IPS-NIHi7 (cell line): ENCODE results near the gene SBK3.
"Not testable (repeated sequence)": the region's sequence is repeated elsewhere in the genome, so short reads cannot be mapped to it uniquely, and the experiment has no call there.

Experiments
- DNase-seq: peaks from one replicate; pipeline ENCODE4 v3.0.0; 2012; ENCODE audit warnings: mixed read lengths; ENCODE audit errors: extremely low spot score

Gene SBK3

GRCh38 chr19:55545443-55545842 is at the start of gene SBK3:
Gene SBK3 (minus strand): TSS chr19:55545543. CDS start chr19:55545543, 0 bp downstream.
- DNase-seq = no peak

GRCh38 chr19:55593096-55593772 is 47.9 kb upstream of the SBK3 start:
- no peak for DNase-seq

GRCh38 chr19:55592391-55593090 is 47.2 kb upstream of the SBK3 start:
- no peak for DNase-seq

GRCh38 chr19:55591555-55591954 is 46.2 kb upstream of the SBK3 start:
- DNase-seq = peak; percentile 20

GRCh38 chr19:55590617-55591016 is 45.3 kb upstream of the SBK3 start:
- DNase-seq = no peak

- DNase-seq = no peak
These were observed 44.8 kb upstream of the SBK3 start for GRCh38 chr19:55590109-55590508.

- no peak for DNase-seq
These were observed 43.4 kb upstream of the SBK3 start for GRCh38 chr19:55588738-55589137.

GRCh38 chr19:55586976-55587668 is 41.8 kb upstream of the SBK3 start:
- DNase-seq = peak; percentile 96

GRCh38 chr19:55585658-55586339 is 40.5 kb upstream of the SBK3 start:
- DNase-seq = peak; percentile 84

- DNase-seq = no peak
These were observed 39.5 kb upstream of the SBK3 start for GRCh38 chr19:55584871-55585270.

GRCh38 chr19:55583897-55584296 is 38.6 kb upstream of the SBK3 start:
- not testable (repeated sequence) for DNase-seq

GRCh38 chr19:55582284-55582683 is 36.9 kb upstream of the SBK3 start:
- DNase-seq = not testable (repeated sequence)

- DNase-seq = no peak
These were observed 36.5 kb upstream of the SBK3 start for GRCh38 chr19:55581823-55582223.

- DNase-seq = no peak
These were observed 35.9 kb upstream of the SBK3 start for GRCh38 chr19:55581145-55581822.

- peak; percentile 88 for DNase-seq
These were observed 35.3 kb upstream of the SBK3 start, which contains the start of gene ZNF579 for GRCh38 chr19:55580628-55581144. Gene ZNF579 (minus strand): TSS chr19:55580848. CDS start chr19:55579639, 1,209 bp downstream.

GRCh38 chr19:55579766-55580621 is 34.7 kb upstream of the SBK3 start:
- no peak for DNase-seq

GRCh38 chr19:55578761-55579747 is 33.7 kb upstream of the SBK3 start:
- DNase-seq = no peak

- DNase-seq = no peak
These were observed 32.9 kb upstream of the SBK3 start for GRCh38 chr19:55578031-55578760.
